Measurements from ENCODE around the gene CACNA2D3.
A peak's percentile ranks its signal among the peaks of the same experiment; 100 is the strongest.

GRCh38 chr3:54447427-54447826 lies 325.1 kb downstream of the CACNA2D3 start:
- TF ChIP-seq CTCF (IDR thresholded peaks at IDR 0.05) (no peak), POLR2AphosphoS5 (IDR thresholded peaks at IDR 0.05; ENCODE audit: insufficient read depth in 1 of 2, low read depth in 1 of 2) (peak in 1 of 2 donors; percentile 77)
